HUES48 (cell line): ENCODE results near the gene PGGT1B.

ENCODE experiments used
- H3K27ac ChIP-seq: one replicate; pipeline ENCODE4 v1.7.0; 2013; ENCODE audit warnings: low read depth, low read length, inconsistent platforms
- H3K27me3 ChIP-seq: 2 replicates; pipeline ENCODE4 v1.6.1; 2013; ENCODE audit warnings: mild to moderate bottlenecking, low read length; ENCODE audit not compliant: control insufficient read depth, insufficient read depth
- H3K36me3 ChIP-seq: 2 replicates; pipeline ENCODE4 v1.6.1; 2013; ENCODE audit warnings: low read length; ENCODE audit not compliant: control insufficient read depth, insufficient read depth
- H3K4me1 ChIP-seq: 2 replicates; pipeline ENCODE4 v1.6.1; 2013; ENCODE audit warnings: mild to moderate bottlenecking, low read length; ENCODE audit not compliant: control insufficient read depth, insufficient read depth
- H3K4me3 ChIP-seq: 2 replicates; pipeline ENCODE4 v1.5.1; 2013; ENCODE audit warnings: mild to moderate bottlenecking, low read depth, low read length
- H3K9ac ChIP-seq: 2 replicates; pipeline ENCODE4 v1.6.1; 2013; ENCODE audit warnings: mild to moderate bottlenecking, low read depth, low read length, moderate library complexity
- H3K9me3 ChIP-seq: 2 replicates; pipeline ENCODE4 v1.6.1; 2013; ENCODE audit warnings: low read length; ENCODE audit not compliant: control insufficient read depth, insufficient read depth

Gene PGGT1B

GRCh38 chr5:115165790-115166189, 96.9 kb downstream of the PGGT1B start:
- Histone ChIP-seq H3K4me1 (peaks cover under 1% of the 10 kb centered on the region; the same call in 1 of the 2 replicates), H3K27me3 (peaks cover 9% of the 10 kb centered on the region), H3K36me3 (0 out of 2 replicates have a peak, but pooled peaks cover 3% of the 10 kb centered on the region), H3K27ac (no peak overlapping the region), H3K9me3 (peaks cover 28% of the 10 kb centered on the region), H3K4me3 (no peak overlapping the region), H3K9ac (no peak overlapping the region)

DNA sequence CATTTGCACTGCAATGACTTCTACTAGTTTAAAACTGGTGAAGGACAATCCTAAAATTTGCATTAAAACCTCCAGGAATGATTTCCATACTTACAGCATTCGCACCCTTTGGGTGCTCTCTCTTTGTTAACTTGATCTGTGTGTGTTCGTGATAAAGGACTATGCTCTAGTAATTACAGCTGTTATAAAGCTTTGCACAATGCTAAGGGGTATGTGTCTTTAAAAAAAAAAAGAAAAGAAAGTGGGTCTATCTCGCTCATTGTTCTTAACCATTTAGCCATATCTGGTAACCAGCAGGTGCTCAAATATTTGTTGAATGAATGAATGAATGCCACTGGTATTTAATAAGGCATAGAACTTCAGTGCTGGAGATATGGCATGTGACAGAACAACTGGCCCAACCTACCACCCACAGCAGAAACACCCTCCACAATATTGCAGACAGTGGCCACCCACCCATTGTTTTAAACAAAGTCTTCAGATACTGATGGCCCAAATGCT, 101.7 kb downstream of the PGGT1B start:
- Histone ChIP-seq H3K36me3 (0 out of 2 replicates have a peak, but pooled peaks cover 3% of the 10 kb centered on the region), H3K27ac (no peak overlapping the region), H3K9me3 (peaks cover 14% of the 10 kb centered on the region), H3K4me1 (no peaks in the 10 kb centered on the region), H3K4me3 (no peak overlapping the region), H3K27me3 (no peaks in the 10 kb centered on the region), H3K9ac (no peak overlapping the region)
